GM21528 (cell line): ENCODE results near the gene LGI1.

ENCODE experiments used
- ATAC-seq: cut with Tn5 transposase; IDR thresholded peaks from one replicate; pipeline ENCODE4 v1.9.1; 2021; ENCODE audit warnings: mild to moderate bottlenecking, moderate library complexity; ENCODE audit not compliant: unreplicated experiment, low FRiP score

Gene LGI1

GRCh38 chr10:93841961-93842360, 84.2 kb downstream of the LGI1 start:
- no peak for ATAC-seq

GRCh38 chr10:93844979-93845626, 87.4 kb downstream of the LGI1 start:
- ATAC-seq, result no peak
